ENCODE results near the gene SKAP1.

DNA sequence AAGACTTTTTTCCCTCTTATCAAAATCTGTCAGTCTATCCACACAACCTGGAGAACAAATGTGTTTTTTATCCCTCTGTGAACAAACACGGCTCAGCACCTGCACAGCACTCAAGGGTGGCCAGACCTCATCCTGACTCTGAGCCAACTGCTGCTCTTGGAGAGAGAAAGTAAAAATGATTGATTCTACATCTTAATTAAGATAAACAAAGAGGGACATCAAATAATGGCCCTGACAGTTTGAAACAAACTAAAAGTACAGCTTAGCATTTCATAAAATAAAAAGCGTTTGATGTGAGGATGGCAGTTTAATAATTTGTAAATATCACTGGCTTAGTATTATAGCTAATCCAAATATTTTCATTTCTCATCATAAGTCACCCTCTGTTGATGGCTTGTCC is 216.2 kb downstream of the SKAP1 start:
- TF ChIP-seq CTCF (conservative IDR thresholded peaks at IDR 0.05; ENCODE audit: low read depth in 2 of 2) (no peak), EZH2phosphoT487 (IDR thresholded peaks at IDR 0.05; ENCODE audit: unreplicated experiment) (no peak)

Measured in GM23338 (cell line).